B cell (primary cell): ENCODE results near the gene OSTC. TPM values are rescaled to one million over a fixed set of nuclear protein-coding genes. Genes with fewer than 3 reads are reported as not detected.

Experiments
- ATAC-seq: fragments of 200-7000 bp; cut with Tn5 transposase; one replicate; pipeline ENCODE4 v1.10.0; 2021; ENCODE audit warnings: low read depth, mild to moderate bottlenecking, moderate number of reproducible peaks, moderate library complexity
- CTCF ChIA-PET: fragments of 350-600 bp; sonication (Branson Sonifier 250); formaldehyde crosslinking; loops from one replicate; lab custom pipeline; 2021; ENCODE audit warnings: antibody characterized with exemption, inconsistent platforms; lab: Charles Lee
- POLR2A ChIA-PET: fragments of 350-600 bp; sonication (Branson Sonifier 250); formaldehyde crosslinking; loops from one replicate; lab custom pipeline; 2021; ENCODE audit warnings: antibody characterized with exemption; lab: Charles Lee
- DNase-seq: peaks from one replicate; pipeline ENCODE4 v3.0.0; 2013
- H2AFZ ChIP-seq: 2 replicates; pipeline ENCODE4 v1.6.1; 2012; ENCODE audit warnings: mild to moderate bottlenecking, low read depth, low read length; ENCODE audit not compliant: insufficient read depth, poor library complexity, severe bottlenecking
- H3K27ac ChIP-seq, 2 donors: 1 replicate in 1 of 2; 2 replicates in 1 of 2; pipeline ENCODE4 v1.5.1; 2012 to 2013; ENCODE audit warnings: low read length in 2 of 2, mild to moderate bottlenecking in 2 of 2, moderate library complexity in 1 of 2
- H3K27me3 ChIP-seq, 4 experiments: fragments of 200-600 bp in 1 of 4; sonication (generic) in 1 of 4; replicated peaks in 1 of 4; 1 replicate in 2 of 4; 2 replicates in 2 of 4; pipeline versions ENCODE4 v1.6.1 to v1.7.0; 2013 to 2016; ENCODE audit warnings: low read length in 3 of 4, mild to moderate bottlenecking in 2 of 4, mixed read lengths in 1 of 4, moderate library complexity in 1 of 4; ENCODE audit not compliant: insufficient read depth in 4 of 4, control insufficient read depth in 3 of 4; ENCODE audit errors: control extremely low read depth in 1 of 4
- H3K36me3 ChIP-seq, 2 experiments: replicated peaks in 1 of 2; 1 replicate in 1 of 2; 2 replicates in 1 of 2; pipeline versions ENCODE4 v1.6.1 to v1.7.1; 2013; ENCODE audit warnings: low read length in 1 of 2; ENCODE audit not compliant: insufficient read depth in 2 of 2, control insufficient read depth in 1 of 2; ENCODE audit errors: control extremely low read depth in 1 of 2, extremely low read depth in 1 of 2
- H3K4me1 ChIP-seq, 2 donors: fragments of 200-600 bp in 1 of 2; sonication (generic) in 1 of 2; 1 replicate in 1 of 2; 2 replicates in 1 of 2; pipeline versions ENCODE4 v1.5.1 to v1.6.1; 2013 to 2017; ENCODE audit warnings: low read length in 2 of 2; ENCODE audit not compliant: control insufficient read depth in 2 of 2, insufficient read depth in 2 of 2
- H3K4me2 ChIP-seq: replicated peaks from 2 replicates; pipeline ENCODE3; 2012; ENCODE audit warnings: mild to moderate bottlenecking, low read depth, low read length; ENCODE audit not compliant: poor library complexity, severe bottlenecking
- H3K4me3 ChIP-seq, 5 experiments: fragments of 200-600 bp in 1 of 5; sonication (generic) in 1 of 5; 1 replicate in 3 of 5; 2 replicates in 2 of 5; pipeline versions ENCODE4 v1.5.1 to v1.7.0; 2011 to 2016; ENCODE audit warnings: low read length in 4 of 5, mild to moderate bottlenecking in 4 of 5, low read depth in 2 of 5, control low read depth in 1 of 5, moderate library complexity in 1 of 5; ENCODE audit not compliant: insufficient read depth in 1 of 5; ENCODE audit errors: control extremely low read depth in 1 of 5, extremely low read depth in 1 of 5
- H3K79me2 ChIP-seq: fragments of 200-600 bp; sonication (generic); one replicate; pipeline ENCODE4 v1.6.0; 2016; ENCODE audit warnings: low read length; ENCODE audit not compliant: control insufficient read depth, insufficient read depth
- H3K9ac ChIP-seq: fragments of 200-600 bp; sonication (generic); 2 replicates; pipeline ENCODE4 v1.6.1; 2017; ENCODE audit warnings: mild to moderate bottlenecking, low read length, moderate library complexity
- H3K9me3 ChIP-seq, 3 donors: one replicate each; pipeline versions ENCODE4 v1.6.1 to v1.7.1; 2013; ENCODE audit warnings: low read length in 2 of 3; ENCODE audit not compliant: control insufficient read depth in 2 of 3, insufficient read depth in 1 of 3; ENCODE audit errors: control extremely low read depth in 1 of 3
- H4K20me1 ChIP-seq: 2 replicates; pipeline ENCODE4 v1.6.0; 2012; ENCODE audit warnings: mild to moderate bottlenecking, low read length; ENCODE audit not compliant: insufficient read depth, control insufficient read depth, poor library complexity, severe bottlenecking
- H3K27ac Mint-ChIP-seq: one replicate; pipeline ENCODE4 v1.8.0; 2021; ENCODE audit warnings: mixed read lengths
- H3K27me3 Mint-ChIP-seq: one replicate; pipeline ENCODE4 v1.8.0; 2021; ENCODE audit warnings: mixed read lengths
- H3K4me1 Mint-ChIP-seq: one replicate; pipeline ENCODE4 v1.8.0; 2021; ENCODE audit warnings: mixed read lengths
- H3K4me3 Mint-ChIP-seq: one replicate; pipeline ENCODE4 v1.8.0; 2021; ENCODE audit warnings: mixed read lengths
- H3K9me3 Mint-ChIP-seq: one replicate; pipeline ENCODE4 v1.8.0; 2022; ENCODE audit warnings: mixed read lengths; ENCODE audit not compliant: insufficient read depth
- EZH2 ChIP-seq: IDR thresholded peaks from 2 replicates; pipeline ENCODE4 v1.6.1; 2012; ENCODE audit warnings: borderline replicate concordance, low read depth, mild to moderate bottlenecking, moderate library complexity, low read length; ENCODE audit not compliant: insufficient read depth, poor library complexity, severe bottlenecking
- WGBS: methylation state at CpG from one replicate; pipeline ENCODE4 v1.1.5; 2013; ENCODE audit warnings: missing lambda C conversion rate; ENCODE audit not compliant: insufficient coverage; 5-methylcytosine and 5-hydroxymethylcytosine counted together
- intact Hi-C: fragments of 100-400 bp; cut with micrococcal nuclease; formaldehyde crosslinking; loops from one replicate; pipeline ENCODE4 v1.10.0; 2022
- polyA plus RNA-seq: library from polyadenylated mRNA; depleted of rRNA; stranded (reverse); fragments of >200 nt; gene quantifications from 2 replicates; pipeline ENCODE4 v1.2.3, GENCODE V29; 2012
- total RNA-seq, 2 donors: library from RNA; stranded (reverse); fragments of 120-200 nt in 1 of 2; gene quantifications; 1 replicate in 1 of 2; 2 replicates in 1 of 2; pipeline versions ENCODE4 v1.2.3 to v1.2.4, GENCODE V29; 2013 to 2022
- TF ChIP-seq, protein P1 (sequence below): fragments of 200-600 bp; IDR thresholded peaks from one replicate; pipeline ENCODE4 v1.8.0; 2022; ENCODE audit warnings: antibody characterized with exemption, mild to moderate bottlenecking

Gene OSTC
- total and polyA plus RNA-seq, 2 donors (not counting 1 experiment from before 2014, with no cell fraction given) = 33.3 to 38.9 TPM

DNA sequence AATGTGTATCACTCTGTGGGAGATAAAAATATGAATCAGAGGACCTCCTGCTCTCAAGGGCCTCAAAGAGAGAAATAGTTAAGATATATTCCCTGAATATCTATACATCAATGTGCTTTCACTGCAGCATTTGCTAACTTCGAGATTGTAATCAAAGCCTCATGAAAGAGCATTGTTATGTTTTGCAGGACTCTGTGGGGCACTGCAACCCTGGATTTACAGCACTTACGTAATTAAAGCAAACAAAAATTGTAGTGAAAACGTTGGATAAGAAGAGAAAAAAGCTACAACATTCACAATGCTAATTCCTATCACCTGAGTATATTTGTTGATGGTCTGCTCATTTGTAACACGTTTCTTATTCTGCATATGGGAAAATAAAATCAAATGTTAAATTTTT, 64.5 kb downstream of the OSTC start:
- Mint-ChIP-seq H3K9me3 (no peaks in the 10 kb centered on the region), H3K4me3 (no peak overlapping the region), H3K27me3 (peaks cover 15% of the 10 kb centered on the region), H3K27ac (no peak overlapping the region), H3K4me1 (no peaks in the 10 kb centered on the region)
- ChIA-PET POLR2A (no interaction called here), CTCF (no interaction called here)
- no peaks in the 10 kb centered on the region for H3K36me3 ChIP-seq
- no peak overlapping the region for H2AFZ ChIP-seq
- H3K27me3 ChIP-seq = no peaks in the 10 kb centered on the region
- no peak overlapping the region for H3K4me3 ChIP-seq
- no CpG with 5 or more reads among the region's 4 CpGs for WGBS
- H3K79me2 ChIP-seq = no peaks in the 10 kb centered on the region
- ATAC-seq (no peak), DNase-seq (no peak)
- no peak overlapping the region for H3K4me2 ChIP-seq
- H3K27ac ChIP-seq = no peak overlapping the region
- no peaks in the 10 kb centered on the region for H3K9me3 ChIP-seq
- H4K20me1 ChIP-seq = no peaks in the 10 kb centered on the region
- no peaks in the 10 kb centered on the region for H3K4me1 ChIP-seq
- H3K9ac ChIP-seq = no peak overlapping the region
- intact Hi-C loops = no loop called here
- no peak for TF ChIP-seq EZH2
- TF ChIP-seq, protein P1, sequence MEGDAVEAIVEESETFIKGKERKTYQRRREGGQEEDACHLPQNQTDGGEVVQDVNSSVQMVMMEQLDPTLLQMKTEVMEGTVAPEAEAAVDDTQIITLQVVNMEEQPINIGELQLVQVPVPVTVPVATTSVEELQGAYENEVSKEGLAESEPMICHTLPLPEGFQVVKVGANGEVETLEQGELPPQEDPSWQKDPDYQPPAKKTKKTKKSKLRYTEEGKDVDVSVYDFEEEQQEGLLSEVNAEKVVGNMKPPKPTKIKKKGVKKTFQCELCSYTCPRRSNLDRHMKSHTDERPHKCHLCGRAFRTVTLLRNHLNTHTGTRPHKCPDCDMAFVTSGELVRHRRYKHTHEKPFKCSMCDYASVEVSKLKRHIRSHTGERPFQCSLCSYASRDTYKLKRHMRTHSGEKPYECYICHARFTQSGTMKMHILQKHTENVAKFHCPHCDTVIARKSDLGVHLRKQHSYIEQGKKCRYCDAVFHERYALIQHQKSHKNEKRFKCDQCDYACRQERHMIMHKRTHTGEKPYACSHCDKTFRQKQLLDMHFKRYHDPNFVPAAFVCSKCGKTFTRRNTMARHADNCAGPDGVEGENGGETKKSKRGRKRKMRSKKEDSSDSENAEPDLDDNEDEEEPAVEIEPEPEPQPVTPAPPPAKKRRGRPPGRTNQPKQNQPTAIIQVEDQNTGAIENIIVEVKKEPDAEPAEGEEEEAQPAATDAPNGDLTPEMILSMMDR = no peak

DNA sequence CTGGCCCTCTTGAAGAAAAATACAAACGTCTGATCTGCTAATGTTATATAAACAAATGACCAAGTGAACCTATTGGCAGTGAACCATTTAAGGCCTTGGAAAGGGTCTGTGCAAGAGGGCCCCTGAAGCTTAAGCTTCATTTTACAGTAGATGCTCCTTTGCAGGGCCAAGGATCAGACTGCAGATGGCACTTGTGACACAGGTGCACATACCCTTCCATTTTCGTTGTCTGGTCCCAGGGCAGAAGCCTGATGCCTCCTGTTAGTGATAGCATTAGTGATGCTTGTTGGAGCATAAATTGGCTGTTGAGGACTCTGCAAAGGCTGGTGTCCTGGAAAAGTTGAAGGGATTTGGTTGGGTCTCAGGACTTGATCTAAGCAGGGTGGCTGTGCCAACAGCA, 65.9 kb downstream of the OSTC start:
- CTCF ChIA-PET = no interaction called here
- no peaks in the 10 kb centered on the region for H3K27me3 ChIP-seq

More for the DNA sequence above, 65.9 kb downstream of the OSTC start:
- POLR2A ChIA-PET = no interaction called here
- ATAC-seq = no peak
- no peak overlapping the region for H3K27ac ChIP-seq
- H3K4me2 ChIP-seq = no peak overlapping the region
- H3K9me3 Mint-ChIP-seq = no peaks in the 10 kb centered on the region
- peaks cover 15% of the 10 kb centered on the region for H3K27me3 Mint-ChIP-seq
- H3K27ac Mint-ChIP-seq = no peak overlapping the region
- H4K20me1 ChIP-seq = no peaks in the 10 kb centered on the region
- no peak overlapping the region for H3K9ac ChIP-seq
- 92% methylated on average over 1 of the region's 2 CpGs for WGBS
- no peak overlapping the region for H2AFZ ChIP-seq
- no peaks in the 10 kb centered on the region for H3K4me1 Mint-ChIP-seq
- intact Hi-C loops = no loop called here
- no peak overlapping the region for H3K4me3 ChIP-seq
- H3K9me3 ChIP-seq = no peaks in the 10 kb centered on the region
- no peak overlapping the region for H3K4me3 Mint-ChIP-seq
- TF ChIP-seq, protein P1 = no peak
- H3K4me1 ChIP-seq = no peaks in the 10 kb centered on the region
- DNase-seq = no peak
- H3K79me2 ChIP-seq = no peaks in the 10 kb centered on the region
- no peaks in the 10 kb centered on the region for H3K36me3 ChIP-seq
